Gastroesophageal sphincter (tissue), 4 donors: ENCODE results near the gene GOLM1. TPM values are rescaled to one million over a fixed set of nuclear protein-coding genes. Genes with fewer than 3 reads are reported as not detected.

ENCODE experiments used
- ATAC-seq: fragments of 150-250 bp; one replicate; pipeline ENCODE4 v1.9.1; 2016; ENCODE audit warnings: mild to moderate bottlenecking, moderate library complexity
- H3K27ac ChIP-seq, 4 donors: fragments of 200-600 bp; sonication (generic) in 3 of 4; 1 replicate in 3 of 4; 2 replicates in 1 of 4; pipeline ENCODE4 v1.5.1; 2016 to 2019
- H3K27me3 ChIP-seq: fragments of 200-600 bp; sonication (generic); one replicate; pipeline ENCODE4 v1.5.1; 2019
- H3K36me3 ChIP-seq, 2 donors: fragments of 200-600 bp; sonication (generic); one replicate each; pipeline ENCODE4 v1.5.1; 2019; ENCODE audit warnings: control low read depth in 1 of 2
- H3K4me1 ChIP-seq, 3 donors: fragments of 200-600 bp; sonication (generic); 1 replicate in 2 of 3; 2 replicates in 1 of 3; pipeline ENCODE4 v1.5.1; 2016 to 2019; ENCODE audit warnings: control low read depth in 2 of 3
- H3K4me3 ChIP-seq, 2 donors: fragments of 200-600 bp; sonication (generic); one replicate each; pipeline ENCODE4 v1.5.1; 2019; ENCODE audit warnings: mild to moderate bottlenecking in 1 of 2, moderate library complexity in 1 of 2
- H3K9me3 ChIP-seq, 3 donors: fragments of 200-600 bp; sonication (generic); one replicate each; pipeline ENCODE4 v1.5.1; 2017 to 2019; ENCODE audit warnings: control low read depth in 2 of 3
- CTCF ChIP-seq, 4 experiments: fragments of 200-600 bp in 2 of 4; fragments of 450-650 bp in 2 of 4; sonication (generic) in 1 of 4; IDR thresholded peaks; one replicate each; pipeline ENCODE4 v1.5.1; 2017 to 2019; ENCODE audit warnings: antibody characterized with exemption in 4 of 4, mild to moderate bottlenecking in 2 of 4, moderate library complexity in 2 of 4
- EP300 ChIP-seq: sonication (generic); formaldehyde crosslinking; IDR thresholded peaks from one replicate; pipeline ENCODE4 v1.6.1; 2017; ENCODE audit warnings: antibody characterized with exemption, mild to moderate bottlenecking
- POLR2A ChIP-seq, 2 donors: fragments of 450-650 bp; IDR thresholded peaks; one replicate each; pipeline ENCODE4 v1.6.1; 2017; ENCODE audit warnings: antibody characterized with exemption in 2 of 2, mild to moderate bottlenecking in 2 of 2, moderate library complexity in 1 of 2
- POLR2AphosphoS5 ChIP-seq: sonication (generic); formaldehyde crosslinking; IDR thresholded peaks from one replicate; pipeline ENCODE4 v1.6.1; 2017; ENCODE audit warnings: antibody characterized with exemption
- WGBS, 2 donors: methylation state at CpG; one replicate each; pipeline ENCODE4 v1.1.5; 2018; ENCODE audit warnings: low coverage in 1 of 2; 5-methylcytosine and 5-hydroxymethylcytosine counted together
- total RNA-seq, 4 donors: library from RNA; depleted of rRNA; stranded (reverse); fragments of >200 nt; gene quantifications; one replicate each; pipeline ENCODE4 v1.1.0, GENCODE V29; 2016

Gene GOLM1
- total RNA-seq, 4 donors from 2014 or later = 4.8 to 22.2 (median 8.0) TPM

- ATAC-seq = no peak
- no peak for TF ChIP-seq POLR2AphosphoS5
- TF ChIP-seq POLR2A (IDR thresholded peaks at IDR 0.05) = no peak
- TF ChIP-seq CTCF (IDR thresholded peaks at IDR 0.05) = no peak
- no peak for TF ChIP-seq EP300
- Histone ChIP-seq H3K4me3 (no peak overlapping the region), H3K9me3 (no peaks in the 10 kb centered on the region), H3K36me3 (no peaks in the 10 kb centered on the region), H3K27ac (no peak overlapping the region), H3K4me1 (peaks cover 0 to 6% (median 4%) of the 10 kb centered on the region in 3 donors), H3K27me3 (no peaks in the 10 kb centered on the region)
- 86 to 91% methylated on average over 3 to 6 of the region's 14 CpGs for WGBS, 2 donors
These were observed 53.2 kb downstream of the GOLM1 start for GRCh38 chr9:86046071-86046636.

DNA sequence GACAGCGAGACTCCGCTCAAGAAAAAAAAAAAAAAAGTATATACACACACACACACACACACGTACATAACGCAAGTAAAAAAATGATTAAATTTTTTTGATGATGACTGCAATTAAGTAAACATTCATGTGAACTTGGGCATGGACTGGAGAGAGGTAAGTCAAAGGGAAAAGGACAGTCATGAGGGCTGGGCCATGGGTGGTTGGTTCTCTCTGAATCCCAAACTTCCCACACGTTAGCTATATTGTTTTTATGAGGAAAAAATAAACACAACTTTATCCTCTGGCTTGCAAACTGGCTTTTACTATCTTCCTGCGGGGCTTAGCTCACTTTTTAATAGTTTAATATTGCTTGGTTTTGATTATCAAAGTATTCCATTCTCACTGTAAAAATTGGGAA, 53.7 kb downstream of the GOLM1 start:
- TF ChIP-seq EP300 (no peak), CTCF (IDR thresholded peaks at IDR 0.05) (no peak), POLR2A (IDR thresholded peaks at IDR 0.05) (no peak)
- Histone ChIP-seq H3K36me3 (no peaks in the 10 kb centered on the region), H3K27me3 (no peaks in the 10 kb centered on the region), H3K4me1 (peaks cover 0 to 9% (median 4%) of the 10 kb centered on the region in 3 donors), H3K9me3 (no peaks in the 10 kb centered on the region), H3K4me3 (no peak overlapping the region), H3K27ac (no peak overlapping the region)
- WGBS, 2 donors = 79 to 96% methylated on average over 4 to 6 of the region's 6 CpGs
- no peak for ATAC-seq

DNA sequence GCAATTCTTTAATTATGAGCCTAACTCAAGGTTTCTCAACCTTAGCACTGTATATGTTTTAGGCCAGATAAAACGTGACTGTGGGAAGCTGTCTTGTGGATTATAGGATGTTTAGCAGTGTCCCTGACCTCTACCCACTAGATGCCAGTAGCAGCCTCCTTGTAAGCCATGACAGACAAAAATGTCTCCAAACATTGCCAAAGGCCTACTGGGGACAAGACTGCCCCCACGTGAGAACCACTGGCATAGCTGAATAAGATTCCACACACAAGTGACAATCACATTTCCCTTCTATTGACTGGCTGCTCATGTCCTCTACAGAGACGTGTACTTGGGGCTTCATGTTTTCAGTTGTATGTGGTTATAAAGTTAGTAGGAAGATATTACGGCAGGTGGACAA, 55.4 kb downstream of the GOLM1 start:
- no peak overlapping the region for H3K27ac ChIP-seq
- H3K36me3 ChIP-seq = no peaks in the 10 kb centered on the region
- H3K27me3 ChIP-seq = no peaks in the 10 kb centered on the region
- no peak for TF ChIP-seq CTCF (IDR thresholded peaks at IDR 0.05)
- TF ChIP-seq POLR2A (IDR thresholded peaks at IDR 0.05) = no peak
- no peak for TF ChIP-seq POLR2AphosphoS5
- no peak for TF ChIP-seq EP300
- 70 to 93% methylated on average over 2 to 4 of the region's 4 CpGs for WGBS, 2 donors
- H3K4me1 ChIP-seq = peaks cover 0 to 9% (median 4%) of the 10 kb centered on the region in 3 donors
- no peaks in the 10 kb centered on the region for H3K9me3 ChIP-seq
- no peak overlapping the region for H3K4me3 ChIP-seq
- no peak for ATAC-seq

GRCh38 chr9:86043586-86043985, 55.8 kb downstream of the GOLM1 start:
- H3K4me3 ChIP-seq = no peak overlapping the region
- H3K4me1 ChIP-seq = peaks cover 0 to 9% (median 4%) of the 10 kb centered on the region in 3 donors
- H3K9me3 ChIP-seq = no peaks in the 10 kb centered on the region
- ATAC-seq = no peak
- 90 to 92% methylated on average over 3 to 4 of the region's 5 CpGs for WGBS, 2 donors
- H3K36me3 ChIP-seq = no peaks in the 10 kb centered on the region
- TF ChIP-seq EP300 (no peak), POLR2A (IDR thresholded peaks at IDR 0.05) (no peak), CTCF (IDR thresholded peaks at IDR 0.05) (no peak), POLR2AphosphoS5 (no peak)
- H3K27me3 ChIP-seq = no peaks in the 10 kb centered on the region
- no peak overlapping the region for H3K27ac ChIP-seq

GRCh38 chr9:86042199-86042978, 57.0 kb downstream of the GOLM1 start:
- Histone ChIP-seq H3K9me3 (no peaks in the 10 kb centered on the region), H3K4me3 (no peak overlapping the region), H3K27me3 (no peaks in the 10 kb centered on the region), H3K27ac (no peak overlapping the region), H3K36me3 (no peaks in the 10 kb centered on the region), H3K4me1 (peaks cover 0 to 9% (median 4%) of the 10 kb centered on the region in 3 donors)
- TF ChIP-seq CTCF (IDR thresholded peaks at IDR 0.05) = no peak
- TF ChIP-seq POLR2AphosphoS5 = no peak
- no peak for TF ChIP-seq EP300
- TF ChIP-seq POLR2A (IDR thresholded peaks at IDR 0.05) = no peak
- ATAC-seq = no peak
- WGBS, 2 donors = 68 to 85% methylated on average over 4 to 5 of the region's 5 CpGs
